CD14-positive monocyte (primary cell): Measurements from ENCODE around the gene KTI12. TPM values are rescaled to one million over a fixed set of nuclear protein-coding genes. Genes with fewer than 3 reads are reported as not detected.
"Not testable (repeated sequence)": the region's sequence is repeated elsewhere in the genome, so short reads cannot be mapped to it uniquely, and the experiment has no call there.

Experiments used
- DNase-seq, 3 donors: peaks; one replicate each; pipeline ENCODE4 v3.0.0-alpha.2; 2011 to 2022
- H2AFZ ChIP-seq: 2 replicates; pipeline ENCODE4 v1.6.0; 2012; ENCODE audit warnings: mild to moderate bottlenecking, low read depth, low read length, inconsistent platforms; ENCODE audit not compliant: insufficient read depth, poor library complexity, severe bottlenecking
- H3K27ac ChIP-seq, 2 donors: 1 replicate in 1 of 2; 2 replicates in 1 of 2; pipeline ENCODE4 v1.5.1; 2012 to 2013; ENCODE audit warnings: low read length in 2 of 2, control low read depth in 1 of 2, inconsistent platforms in 1 of 2, low read depth in 1 of 2, mild to moderate bottlenecking in 1 of 2
- H3K27me3 ChIP-seq, 2 donors: one replicate each; pipeline versions ENCODE4 v1.6.0 to v1.6.1; 2011 to 2013; ENCODE audit warnings: low read length in 2 of 2; ENCODE audit not compliant: control insufficient read depth in 2 of 2, insufficient read depth in 2 of 2
- H3K36me3 ChIP-seq, 2 donors: replicated peaks in 1 of 2; 1 replicate in 1 of 2; 2 replicates in 1 of 2; pipeline versions ENCODE4 v1.5.1 to v1.6.1; 2012 to 2013; ENCODE audit warnings: low read length in 2 of 2, control low read depth in 1 of 2, inconsistent platforms in 1 of 2, mild to moderate bottlenecking in 1 of 2; ENCODE audit not compliant: insufficient read depth in 2 of 2, control insufficient read depth in 1 of 2
- H3K4me1 ChIP-seq, 2 donors: 1 replicate in 1 of 2; 2 replicates in 1 of 2; pipeline versions ENCODE4 v1.5.1 to v1.6.1; 2012 to 2013; ENCODE audit warnings: low read length in 2 of 2, control low read depth in 1 of 2, inconsistent platforms in 1 of 2, mild to moderate bottlenecking in 1 of 2, moderate library complexity in 1 of 2; ENCODE audit not compliant: insufficient read depth in 2 of 2, control insufficient read depth in 1 of 2
- H3K4me2 ChIP-seq: replicated peaks from 2 replicates; pipeline ENCODE3; 2012; ENCODE audit warnings: low read length, moderate library complexity, mild to moderate bottlenecking; ENCODE audit not compliant: poor library complexity, severe bottlenecking; ENCODE audit errors: extremely low read depth
- H3K4me3 ChIP-seq, 3 experiments: fragments of 200-600 bp in 1 of 3; sonication (generic) in 1 of 3; replicated peaks in 1 of 3; 1 replicate in 2 of 3; 2 replicates in 1 of 3; pipeline ENCODE4 v1.5.1; 2011 to 2013; ENCODE audit warnings: low read length in 3 of 3, mild to moderate bottlenecking in 3 of 3, control low read depth in 2 of 3, low read depth in 2 of 3, inconsistent platforms in 1 of 3, moderate library complexity in 1 of 3
- H3K79me2 ChIP-seq: 2 replicates; pipeline ENCODE4 v1.6.0; 2012; ENCODE audit warnings: mild to moderate bottlenecking, control low read depth, inconsistent platforms, low read length, moderate library complexity; ENCODE audit not compliant: insufficient read depth
- H3K9ac ChIP-seq: 2 replicates; pipeline ENCODE4 v1.6.0; 2017; ENCODE audit warnings: low read length, mild to moderate bottlenecking; ENCODE audit not compliant: insufficient read depth, poor library complexity, severe bottlenecking
- H3K9me3 ChIP-seq, 2 donors: replicated peaks in 1 of 2; 1 replicate in 1 of 2; 2 replicates in 1 of 2; pipeline versions ENCODE4 v1.5.1 to v1.6.1; 2012 to 2013; ENCODE audit warnings: low read length in 2 of 2, control low read depth in 1 of 2; ENCODE audit not compliant: control insufficient read depth in 1 of 2, insufficient read depth in 1 of 2
- H4K20me1 ChIP-seq: 2 replicates; pipeline ENCODE4 v1.6.0; 2012; ENCODE audit warnings: mild to moderate bottlenecking, low read length, control low read depth, moderate library complexity; ENCODE audit not compliant: insufficient read depth
- H3K27ac Mint-ChIP-seq, 7 donors: one replicate each; pipeline ENCODE4 v1.8.0; 2020; ENCODE audit warnings: mild to moderate bottlenecking in 7 of 7, mixed read lengths in 7 of 7, moderate library complexity in 6 of 7, inconsistent platforms in 2 of 7
- H3K27me3 Mint-ChIP-seq, 3 donors: one replicate each; pipeline ENCODE4 v1.8.0; 2021 to 2022; ENCODE audit warnings: low read depth in 3 of 3, mild to moderate bottlenecking in 3 of 3, mixed read lengths in 3 of 3, moderate library complexity in 3 of 3, inconsistent platforms in 1 of 3
- H3K36me3 Mint-ChIP-seq, 2 donors: one replicate each; pipeline ENCODE4 v1.8.0; 2020; ENCODE audit warnings: mixed read lengths in 2 of 2, inconsistent platforms in 1 of 2, mild to moderate bottlenecking in 1 of 2
- H3K4me1 Mint-ChIP-seq: one replicate; pipeline ENCODE4 v1.8.0; 2020; ENCODE audit warnings: mild to moderate bottlenecking, mixed read lengths
- H3K4me3 Mint-ChIP-seq, 2 donors: one replicate each; pipeline ENCODE4 v1.8.0; 2020; ENCODE audit warnings: mild to moderate bottlenecking in 2 of 2, mixed read lengths in 2 of 2, moderate library complexity in 1 of 2
- H3K9me3 Mint-ChIP-seq, 7 donors: one replicate each; pipeline ENCODE4 v1.8.0; 2020 to 2022; ENCODE audit warnings: mixed read lengths in 7 of 7, mild to moderate bottlenecking in 6 of 7, moderate library complexity in 6 of 7, inconsistent platforms in 2 of 7
- CTCF ChIP-seq: fragments of 200-600 bp; IDR thresholded peaks from one replicate; pipeline ENCODE4 v1.8.0; 2022; ENCODE audit warnings: antibody characterized with exemption, mild to moderate bottlenecking
- WGBS: methylation state at CpG from one replicate; pipeline ENCODE4 v1.1.5; 2013; ENCODE audit warnings: missing lambda C conversion rate; ENCODE audit not compliant: insufficient coverage; 5-methylcytosine and 5-hydroxymethylcytosine counted together
- intact Hi-C, 2 donors: fragments of 100-400 bp; cut with micrococcal nuclease; formaldehyde crosslinking; loops; one replicate each; pipeline versions ENCODE4 v1.15.0 to v1.15.1; 2023
- polyA plus RNA-seq, 3 donors: library from polyadenylated mRNA; depleted of rRNA in 1 of 3; unstranded in 2 of 3; stranded (reverse) in 1 of 3; fragments of 300-500 nt in 2 of 3; fragments of >200 nt in 1 of 3; fragmentation: Illumina TruSeq in 2 of 3; gene quantifications; 1 replicate in 2 of 3; 2 replicates in 1 of 3; pipeline ENCODE4 v1.2.3, GENCODE V29; 2012 to 2021

The KTI12 gene
- polyA plus RNA-seq, 3 donors, result 6.4 to 18.2 (median 16.2) TPM

- H3K4me1 Mint-ChIP-seq, H3K9ac ChIP-seq, H3K27me3 Mint-ChIP-seq, H2AFZ ChIP-seq, H3K4me2 ChIP-seq, H3K9me3 ChIP-seq, H3K27ac ChIP-seq, H3K27me3 ChIP-seq, intact Hi-C loops, H3K4me1 ChIP-seq, H3K9me3 Mint-ChIP-seq, H3K4me3 Mint-ChIP-seq, DNase-seq, H3K4me3 ChIP-seq, H3K27ac Mint-ChIP-seq: not testable (repeated sequence)
- peaks cover 72% of the 10 kb centered on the region for H3K79me2 ChIP-seq
- WGBS, result 100% methylated on average over 1 of the region's 4 CpGs
- peaks cover 42% of the 10 kb centered on the region for H4K20me1 ChIP-seq
- H3K36me3 Mint-ChIP-seq, result peaks cover 39 to 48% of the 10 kb centered on the region in 2 donors
- H3K36me3 ChIP-seq, result peaks cover 2 to 48% of the 10 kb centered on the region in 2 donors
Measured at GRCh38 chr1:52045666-52046195, 12.1 kb upstream of the KTI12 start.

GRCh38 chr1:52045236-52045635 lies 11.6 kb upstream of the KTI12 start:
- Mint-ChIP-seq H3K4me3 (no peak overlapping the region), H3K27me3 (no peaks in the 10 kb centered on the region), H3K27ac (no peak overlapping the region), H3K36me3 (peaks cover 37 to 48% of the 10 kb centered on the region in 2 donors), H3K9me3 (peaks cover 0 to 6% (median 0%) of the 10 kb centered on the region in 7 donors), H3K4me1 (peaks cover 6% of the 10 kb centered on the region)
- no CpG with 5 or more reads among the region's 2 CpGs for WGBS
- no peaks in the 10 kb centered on the region for H3K27me3 ChIP-seq
- no peak overlapping the region for H3K9ac ChIP-seq
- no peaks in the 10 kb centered on the region for H3K9me3 ChIP-seq
- H2AFZ ChIP-seq, result no peak overlapping the region
- no peak for TF ChIP-seq CTCF
- H4K20me1 ChIP-seq, result peaks cover 41% of the 10 kb centered on the region
- no peaks in the 10 kb centered on the region for H3K4me1 ChIP-seq
- H3K36me3 ChIP-seq, result peaks cover 3 to 50% of the 10 kb centered on the region in 2 donors
- no peak overlapping the region for H3K4me3 ChIP-seq
- intact Hi-C loops, result no loop called here
- H3K27ac ChIP-seq, result no peak overlapping the region
- no peak overlapping the region for H3K4me2 ChIP-seq
- no peak for DNase-seq
- H3K79me2 ChIP-seq, result peaks cover 67% of the 10 kb centered on the region
